ENCODE results near the gene IP6K2. TPM values are rescaled to one million over a fixed set of nuclear protein-coding genes. Genes with fewer than 3 reads are reported as not detected.

The IP6K2 gene
- total RNA-seq, 1 donor from 2014 or later = 37.4 TPM

DNA sequence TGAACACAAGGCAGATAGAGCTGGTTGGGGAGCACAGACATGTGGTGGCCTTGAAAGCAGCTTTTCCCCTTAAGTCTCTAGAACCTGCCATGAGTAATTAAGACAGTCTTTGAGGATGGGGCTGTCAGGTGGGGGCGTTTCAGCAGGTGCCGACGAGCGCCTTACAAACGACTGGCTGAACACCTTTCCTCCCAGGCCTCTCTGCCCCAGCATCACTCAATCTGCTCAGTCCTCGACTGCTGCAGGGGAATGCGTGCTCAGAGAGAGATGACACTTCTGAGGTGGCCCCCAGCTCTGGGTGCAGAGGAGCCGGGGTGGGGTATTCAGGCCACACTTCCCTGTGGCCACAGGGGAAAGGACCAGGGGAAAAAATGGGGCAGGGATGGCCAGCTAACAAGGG is 23.2 kb downstream of the IP6K2 start:
- DNase-seq (ENCODE audit: low read depth) (no peak), FAIRE-seq (no peak)
- Histone ChIP-seq H3K4me3 (ENCODE audit: low read depth, low read length) (no peak overlapping the region), H3K27me3 (ENCODE audit: control insufficient read depth, insufficient read depth, low read length) (no peaks in the 10 kb centered on the region), H3K36me3 (ENCODE audit: control insufficient read depth, insufficient read depth, low read length) (peaks cover 42% of the 10 kb centered on the region)
- TF ChIP-seq, protein P1, sequence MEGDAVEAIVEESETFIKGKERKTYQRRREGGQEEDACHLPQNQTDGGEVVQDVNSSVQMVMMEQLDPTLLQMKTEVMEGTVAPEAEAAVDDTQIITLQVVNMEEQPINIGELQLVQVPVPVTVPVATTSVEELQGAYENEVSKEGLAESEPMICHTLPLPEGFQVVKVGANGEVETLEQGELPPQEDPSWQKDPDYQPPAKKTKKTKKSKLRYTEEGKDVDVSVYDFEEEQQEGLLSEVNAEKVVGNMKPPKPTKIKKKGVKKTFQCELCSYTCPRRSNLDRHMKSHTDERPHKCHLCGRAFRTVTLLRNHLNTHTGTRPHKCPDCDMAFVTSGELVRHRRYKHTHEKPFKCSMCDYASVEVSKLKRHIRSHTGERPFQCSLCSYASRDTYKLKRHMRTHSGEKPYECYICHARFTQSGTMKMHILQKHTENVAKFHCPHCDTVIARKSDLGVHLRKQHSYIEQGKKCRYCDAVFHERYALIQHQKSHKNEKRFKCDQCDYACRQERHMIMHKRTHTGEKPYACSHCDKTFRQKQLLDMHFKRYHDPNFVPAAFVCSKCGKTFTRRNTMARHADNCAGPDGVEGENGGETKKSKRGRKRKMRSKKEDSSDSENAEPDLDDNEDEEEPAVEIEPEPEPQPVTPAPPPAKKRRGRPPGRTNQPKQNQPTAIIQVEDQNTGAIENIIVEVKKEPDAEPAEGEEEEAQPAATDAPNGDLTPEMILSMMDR (IDR thresholded peaks at IDR 0.05; ENCODE audit: insufficient read depth, low read length, severe bottlenecking) = no peak

DNA sequence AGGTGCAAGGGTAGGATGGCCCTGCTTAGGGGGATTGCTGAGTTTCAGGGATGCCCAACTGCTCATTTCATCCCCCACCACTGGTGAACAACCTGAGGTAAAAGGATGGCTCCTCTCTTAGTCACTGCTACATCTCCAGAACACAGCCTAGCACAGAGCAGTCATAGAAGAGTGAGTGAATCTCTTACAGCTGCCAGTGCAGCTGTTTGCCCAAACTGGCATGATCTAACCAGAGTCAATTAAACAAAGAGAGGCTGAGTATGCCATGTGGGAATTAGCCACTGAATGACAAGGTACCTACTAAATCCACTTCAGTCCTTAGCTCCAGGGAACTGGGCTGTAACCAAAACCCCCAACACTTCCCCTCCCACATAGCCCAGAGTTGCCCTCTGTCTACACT is 24.5 kb downstream of the IP6K2 start:
- TF ChIP-seq, protein P1 (IDR thresholded peaks at IDR 0.05; ENCODE audit: insufficient read depth, low read length, severe bottlenecking) = no peak
- FAIRE-seq (peak; percentile 80), DNase-seq (ENCODE audit: low read depth) (peak; percentile 27)

DNA sequence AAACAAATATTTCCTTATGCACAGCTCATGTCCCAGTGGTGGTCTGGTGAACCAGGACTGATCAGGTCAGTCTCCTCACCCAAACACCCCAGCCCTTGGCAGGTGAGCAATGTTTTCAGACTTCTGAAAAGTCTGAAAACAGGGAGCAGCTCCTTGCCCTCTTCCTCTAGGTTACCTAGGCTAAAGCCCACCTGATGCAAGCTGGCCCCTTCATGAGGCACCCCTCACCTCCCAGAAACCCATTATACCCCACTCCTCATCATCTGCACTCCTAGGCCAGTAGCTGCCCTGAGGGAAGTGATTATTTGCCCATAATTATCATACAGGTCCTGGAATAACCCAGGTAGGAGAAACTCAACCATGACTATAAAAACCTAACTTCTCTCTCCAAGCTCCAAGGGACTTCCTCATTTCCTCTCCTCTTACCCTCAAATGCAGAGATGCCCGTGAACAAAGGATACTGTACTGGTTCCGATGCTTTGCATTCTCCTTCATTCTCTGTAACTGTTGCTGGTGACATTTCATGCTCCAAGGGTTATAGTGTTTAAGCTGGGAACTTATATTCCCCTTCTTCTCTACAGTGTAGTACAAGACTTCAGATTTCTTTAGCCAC is 26.1 kb downstream of the IP6K2 start:
- DNase-seq (ENCODE audit: low read depth) = no peak
- Histone ChIP-seq H3K27me3 (ENCODE audit: control insufficient read depth, insufficient read depth, low read length) (no peaks in the 10 kb centered on the region), H3K4me3 (ENCODE audit: low read depth, low read length) (no peak overlapping the region), H3K36me3 (ENCODE audit: control insufficient read depth, insufficient read depth, low read length) (peaks cover 46% of the 10 kb centered on the region)
- no peak for FAIRE-seq
- TF ChIP-seq, protein P1 (IDR thresholded peaks at IDR 0.05; ENCODE audit: insufficient read depth, low read length, severe bottlenecking) = no peak

More for the DNA sequence above, 24.5 kb downstream of the IP6K2 start:
- Histone ChIP-seq H3K4me3 (ENCODE audit: low read depth, low read length) (no peak overlapping the region), H3K27me3 (ENCODE audit: control insufficient read depth, insufficient read depth, low read length) (no peaks in the 10 kb centered on the region), H3K36me3 (ENCODE audit: control insufficient read depth, insufficient read depth, low read length) (peaks cover 47% of the 10 kb centered on the region)

DNA sequence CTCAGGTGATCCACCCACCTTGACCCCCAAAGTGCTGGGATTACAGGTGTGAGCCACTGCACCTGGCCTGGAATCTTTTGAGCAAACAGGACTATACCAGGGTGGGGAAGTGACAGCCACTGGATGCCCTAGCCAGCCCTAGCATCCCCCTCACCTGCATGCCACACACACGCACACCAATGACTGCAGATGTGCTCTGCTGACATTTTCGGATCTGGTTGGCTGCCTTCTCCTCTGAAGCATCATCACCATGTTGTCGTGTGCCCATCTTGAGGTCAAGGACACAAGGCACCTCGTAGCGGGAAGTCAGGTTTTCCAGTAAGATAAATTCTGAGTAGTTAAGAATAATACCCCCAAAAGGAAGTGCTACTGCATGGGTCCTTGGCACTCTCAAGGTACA is 27.6 kb downstream of the IP6K2 start:
- FAIRE-seq (no peak), DNase-seq (ENCODE audit: low read depth) (no peak)
- Histone ChIP-seq H3K4me3 (ENCODE audit: low read depth, low read length) (no peak overlapping the region), H3K27me3 (ENCODE audit: control insufficient read depth, insufficient read depth, low read length) (no peaks in the 10 kb centered on the region), H3K36me3 (ENCODE audit: control insufficient read depth, insufficient read depth, low read length) (peaks cover 42% of the 10 kb centered on the region)
- TF ChIP-seq, protein P1 (IDR thresholded peaks at IDR 0.05; ENCODE audit: insufficient read depth, low read length, severe bottlenecking) = no peak

GRCh38 chr3:48688737-48689075 is 28.3 kb downstream of the IP6K2 start:
- Histone ChIP-seq H3K4me3 (ENCODE audit: low read depth, low read length) (no peak overlapping the region), H3K27me3 (ENCODE audit: control insufficient read depth, insufficient read depth, low read length) (no peaks in the 10 kb centered on the region), H3K36me3 (ENCODE audit: control insufficient read depth, insufficient read depth, low read length) (peaks cover 36% of the 10 kb centered on the region)
- DNase-seq (ENCODE audit: low read depth) (no peak), FAIRE-seq (no peak)
- TF ChIP-seq, protein P1 (IDR thresholded peaks at IDR 0.05; ENCODE audit: insufficient read depth, low read length, severe bottlenecking) = no peak
